GM21367 (cell line): ENCODE measurements around the gene EPAS1.

Experiments
- ATAC-seq: cut with Tn5 transposase; IDR thresholded peaks from one replicate; pipeline ENCODE4 v1.9.1; 2021; ENCODE audit not compliant: unreplicated experiment

The EPAS1 gene

GRCh38 chr2:46300406-46300832 is 3.2 kb downstream of the EPAS1 start:
- no peak for ATAC-seq

GRCh38 chr2:46302005-46302695 is 4.9 kb downstream of the EPAS1 start:
- no peak for ATAC-seq

DNA sequence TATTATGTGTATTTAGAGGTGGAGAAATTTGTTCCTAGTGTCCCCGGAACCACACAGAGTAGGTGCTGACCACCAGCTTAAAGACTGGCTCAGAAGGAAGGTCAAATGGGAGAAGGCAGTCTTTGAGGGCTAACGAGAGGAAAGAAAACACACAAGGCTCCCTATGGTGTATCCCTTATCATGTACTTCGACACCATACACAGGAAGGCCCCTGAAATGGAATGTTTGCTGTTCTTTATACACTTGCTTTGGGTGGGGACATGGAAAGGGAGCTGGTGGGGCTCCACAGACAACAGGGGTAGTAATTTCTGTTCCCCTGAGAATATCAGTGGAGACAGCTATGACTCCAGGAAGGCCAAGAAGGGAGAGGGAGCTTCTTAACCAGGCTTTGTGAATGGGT is 6.0 kb downstream of the EPAS1 start:
- no peak for ATAC-seq

GRCh38 chr2:46303822-46304221 is 6.6 kb downstream of the EPAS1 start:
- ATAC-seq = no peak

DNA sequence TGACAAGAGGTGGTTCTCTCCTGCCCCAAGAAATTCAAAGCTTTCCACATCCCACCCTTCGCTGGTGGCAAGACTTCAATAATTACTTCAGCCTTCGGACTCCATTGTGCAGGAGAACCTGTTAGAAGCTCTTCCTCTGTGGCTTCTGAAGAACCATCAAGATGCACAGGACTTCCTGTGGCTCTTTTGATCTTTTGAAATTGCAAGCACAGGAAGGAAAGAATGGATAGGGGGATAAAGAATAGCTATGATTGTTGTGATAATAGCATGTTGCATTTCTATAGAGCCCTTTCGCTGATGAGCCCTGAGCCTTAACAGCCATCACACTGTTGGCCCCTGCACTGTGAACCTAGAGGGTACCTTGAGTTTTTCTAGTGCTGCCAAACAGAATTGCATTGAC is 7.4 kb downstream of the EPAS1 start:
- ATAC-seq = no peak

- ATAC-seq = no peak
Observed at GRCh38 chr2:46305187-46305586, 8.0 kb downstream of the EPAS1 start.

GRCh38 chr2:46305767-46306166 is 8.6 kb downstream of the EPAS1 start:
- no peak for ATAC-seq

DNA sequence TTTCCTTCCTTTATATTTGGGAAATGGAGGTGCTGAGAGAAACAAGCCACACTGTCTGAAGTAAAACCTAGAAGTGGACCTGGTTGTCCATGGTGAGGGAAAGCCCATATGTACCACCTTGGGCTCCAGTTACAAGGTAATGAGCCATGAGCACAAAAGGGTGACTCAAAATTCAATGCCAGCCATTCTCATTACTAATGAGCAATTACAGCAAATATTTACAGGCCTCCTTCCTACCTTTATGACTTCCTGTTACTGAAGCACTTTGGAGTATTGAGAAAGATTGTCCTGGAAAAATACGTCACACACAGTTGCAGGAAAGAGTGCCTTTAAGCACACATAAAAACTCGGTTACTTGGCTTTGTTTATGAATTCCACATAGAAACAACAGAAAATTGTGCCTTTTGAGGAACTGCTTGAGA is 9.1 kb downstream of the EPAS1 start:
- ATAC-seq = no peak

DNA sequence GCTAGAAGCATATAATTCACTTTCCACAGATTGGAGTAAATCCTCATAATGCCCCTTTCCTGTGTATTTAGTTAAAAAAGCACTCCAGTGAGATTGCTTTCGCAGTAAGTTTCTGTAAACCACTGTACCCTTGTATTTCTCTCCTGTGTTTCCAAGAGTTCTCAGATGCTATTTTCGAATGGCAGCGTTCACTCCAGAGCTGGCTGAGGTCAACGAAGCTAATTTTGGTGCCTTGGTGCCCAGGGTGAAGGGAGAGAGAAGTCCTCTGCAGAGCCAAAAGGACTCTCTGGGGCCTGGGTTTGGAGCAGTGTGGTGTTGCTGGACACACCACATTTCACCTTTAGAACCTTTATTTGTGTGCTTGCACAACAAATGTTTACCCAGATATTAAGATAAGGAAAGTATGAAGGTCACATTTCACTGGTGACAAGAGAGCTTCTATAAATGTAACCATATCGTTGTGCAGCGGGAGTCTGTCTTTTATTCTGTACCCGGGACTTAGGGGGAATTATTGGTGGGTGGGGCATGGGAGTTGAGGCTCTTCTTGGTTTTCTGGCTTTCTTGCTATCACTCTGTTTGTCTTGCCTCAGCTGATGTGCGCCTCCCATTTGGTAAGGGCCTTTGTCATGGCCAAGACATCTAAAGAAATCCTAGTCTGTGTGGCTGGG is 9.9 kb downstream of the EPAS1 start:
- ATAC-seq = no peak

DNA sequence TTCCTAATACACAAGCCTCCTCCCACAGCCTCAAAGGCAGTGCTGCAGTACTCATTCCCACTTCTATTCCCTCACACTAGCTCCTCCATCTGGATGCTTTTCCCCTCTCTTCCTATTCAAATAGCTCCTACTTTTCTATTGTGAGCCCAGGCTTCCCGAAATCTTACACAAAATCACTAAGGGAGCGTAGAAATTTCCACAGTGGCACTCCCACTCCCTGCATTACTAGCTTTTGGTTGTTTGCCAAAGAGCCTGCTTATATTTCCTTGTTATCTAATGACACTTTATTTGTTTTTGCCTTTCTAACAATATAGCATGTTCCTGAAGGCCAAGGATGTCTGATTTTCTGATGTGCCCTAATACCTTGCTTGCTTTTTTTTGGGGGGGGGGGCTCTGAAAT is 10.9 kb downstream of the EPAS1 start:
- no peak for ATAC-seq

DNA sequence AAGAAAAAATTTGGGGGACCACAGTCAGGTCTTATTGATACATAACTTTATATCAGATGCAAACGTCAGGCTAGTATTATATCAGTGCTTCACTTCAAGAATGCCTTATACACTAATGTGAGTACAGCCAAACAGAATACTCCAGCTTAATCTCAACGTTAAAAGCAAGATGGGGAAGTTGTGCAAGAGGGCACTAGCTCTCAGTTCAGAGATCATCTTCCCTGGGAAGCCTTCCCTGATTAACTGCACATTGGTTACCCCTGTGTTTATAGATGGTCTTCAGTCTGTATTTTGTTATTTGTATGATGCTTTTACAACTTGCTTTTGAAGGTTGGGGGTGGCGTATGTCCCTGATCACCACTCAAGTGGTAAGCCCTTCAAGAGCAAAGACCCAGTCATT is 11.4 kb downstream of the EPAS1 start:
- no peak for ATAC-seq

DNA sequence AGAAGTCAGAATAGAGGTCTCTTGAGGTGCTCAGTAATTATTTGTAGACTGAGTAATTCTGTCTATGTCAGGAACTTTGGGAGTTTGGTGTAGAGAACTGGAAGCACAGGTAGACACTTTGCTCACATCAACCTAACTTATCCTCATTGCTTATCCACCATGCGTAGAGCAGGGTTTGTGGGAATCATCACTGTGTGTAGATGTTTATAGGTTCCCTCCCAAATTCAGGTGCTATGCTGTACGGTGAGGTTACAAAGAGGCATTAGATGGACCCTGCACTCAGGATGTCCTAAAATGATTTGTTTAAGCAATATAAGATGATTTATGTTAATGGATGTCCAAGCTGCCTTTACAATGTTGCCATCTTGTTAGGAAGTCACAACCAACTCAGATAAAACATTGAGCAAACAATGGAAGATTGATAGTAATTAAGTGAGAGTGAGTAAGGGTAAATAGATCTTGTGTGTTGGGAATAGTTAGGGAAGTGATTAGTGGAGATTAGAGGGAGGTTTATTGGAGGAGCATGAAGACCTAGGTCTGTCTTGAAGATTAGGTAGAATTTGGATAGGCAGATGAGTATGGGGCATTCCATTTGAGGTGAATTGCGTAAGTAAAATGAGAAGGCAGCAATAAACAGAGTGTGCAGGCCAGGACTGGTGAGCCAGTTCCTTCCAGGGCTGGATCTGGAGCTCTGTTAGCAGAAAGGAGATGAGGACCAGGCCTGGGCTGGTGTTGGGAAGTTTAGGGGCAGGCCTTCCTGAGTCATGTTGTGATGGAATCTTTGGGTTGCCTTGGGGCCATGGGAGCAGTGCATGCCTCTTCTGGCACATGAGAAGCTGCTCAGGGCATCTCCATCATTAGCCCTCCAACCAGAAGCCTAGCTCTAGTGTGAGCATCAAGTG is 12.1 kb downstream of the EPAS1 start:
- ATAC-seq = no peak

GRCh38 chr2:46310446-46310845 is 13.2 kb downstream of the EPAS1 start:
- ATAC-seq = no peak

GRCh38 chr2:46311651-46312223 is 14.5 kb downstream of the EPAS1 start:
- no peak for ATAC-seq

- no peak for ATAC-seq
Observed at GRCh38 chr2:46313063-46313462, 15.9 kb downstream of the EPAS1 start.

DNA sequence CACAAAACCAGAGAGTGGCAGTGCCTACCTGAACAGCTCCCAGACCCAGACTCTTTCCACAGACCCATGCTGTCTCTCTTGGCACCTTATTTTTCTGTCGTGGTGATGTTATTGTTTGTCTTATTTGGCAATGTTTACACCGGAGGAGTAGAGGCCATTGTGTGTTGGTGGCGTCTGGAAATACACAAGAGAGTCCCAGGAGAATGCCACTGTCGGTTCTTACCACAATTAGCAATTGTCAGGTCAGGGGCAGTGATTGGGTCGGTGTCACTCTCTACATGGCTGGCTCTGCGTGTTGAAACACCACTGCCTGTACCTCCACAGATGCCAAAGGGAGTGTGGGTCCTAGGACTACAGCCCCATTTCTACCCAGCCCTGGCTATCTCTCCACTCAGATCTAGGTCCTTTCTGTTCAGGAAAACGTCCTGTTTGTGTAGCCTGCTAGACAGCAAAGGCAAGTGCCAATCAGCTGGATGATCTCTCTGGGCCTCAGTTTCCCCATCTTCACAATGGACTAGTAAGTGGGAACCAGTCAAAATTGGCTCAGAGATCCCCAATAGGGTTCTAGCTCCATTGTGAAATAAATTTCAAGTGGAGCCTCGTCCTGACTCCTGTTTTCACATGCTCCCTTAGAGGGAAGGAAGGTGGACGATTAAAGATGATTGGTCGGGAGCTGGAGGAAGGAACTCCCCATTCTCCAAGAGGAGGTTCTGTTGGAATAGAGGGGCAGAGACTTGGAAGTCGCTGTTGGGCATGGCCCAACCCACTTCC is 17.0 kb downstream of the EPAS1 start:
- ATAC-seq = no peak

GRCh38 chr2:46315103-46315890 is 18.1 kb downstream of the EPAS1 start:
- no peak for ATAC-seq

GRCh38 chr2:46317094-46317486 is 19.9 kb downstream of the EPAS1 start:
- ATAC-seq = no peak

DNA sequence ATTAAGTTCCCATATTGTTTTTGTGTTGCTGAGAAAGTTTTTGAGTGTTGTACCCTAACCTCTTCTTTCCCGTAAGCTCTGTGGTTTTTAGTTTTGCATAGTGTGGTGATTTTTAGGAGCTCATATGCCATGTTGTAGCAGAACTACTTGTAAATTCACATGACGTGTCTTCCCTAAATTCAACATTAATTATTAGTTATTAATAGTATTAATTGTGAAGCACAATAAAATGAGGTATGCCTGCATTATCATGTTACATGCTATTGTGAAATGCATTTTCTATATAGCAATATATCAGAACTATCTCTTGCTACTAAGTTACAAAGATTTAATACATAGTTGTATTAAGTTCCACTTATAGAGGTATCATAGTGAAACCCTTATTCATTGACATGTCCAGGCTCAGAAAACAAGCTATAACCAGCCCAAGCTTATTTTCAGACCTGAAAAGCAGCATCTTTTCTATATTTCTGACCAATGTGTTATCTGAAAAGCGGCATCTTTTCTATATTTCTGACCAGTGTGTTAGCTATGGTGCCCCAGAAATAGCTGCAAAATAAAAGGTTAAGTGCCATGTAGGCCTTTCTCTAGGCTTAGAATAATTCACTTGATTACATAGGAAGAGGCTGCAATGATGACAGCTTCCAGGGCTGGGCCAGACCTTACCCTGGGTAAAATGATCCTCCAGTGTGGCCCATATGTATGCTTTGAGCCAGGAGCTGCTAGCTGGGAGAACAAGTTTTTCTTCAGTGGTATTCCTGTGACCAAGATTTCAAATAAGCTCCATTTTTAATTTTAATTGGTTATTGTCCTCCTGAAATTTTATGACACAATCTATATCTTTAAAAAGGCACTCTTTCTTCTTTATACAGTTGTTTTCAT is 21.6 kb downstream of the EPAS1 start:
- no peak for ATAC-seq
